ENCODE measurements around the gene DCXR. TPM values are rescaled to one million over a fixed set of nuclear protein-coding genes. Genes with fewer than 3 reads are reported as not detected.

The DCXR gene
- total RNA-seq, 1 experiment from 2014 or later = 120 TPM

- Histone ChIP-seq H3K4me2 (peak overlapping the region; percentile 90), H3K36me3 (ENCODE audit: low read depth) (no peaks in the 10 kb centered on the region), H3K4me3 (peak overlapping the region; percentile 66; the same call in 1 of the 2 replicates), H3K27me3 (ENCODE audit: insufficient read depth, low read depth) (no peaks in the 10 kb centered on the region), H3K9me3 (ENCODE audit: insufficient read depth, low read depth) (no peaks in the 10 kb centered on the region), H3K27ac (no peak overlapping the region), H3K4me1 (replicated peaks; ENCODE audit: insufficient read depth) (0 out of 2 replicates have a peak, but pooled peaks cover 6% of the 10 kb centered on the region), H2AFZ (peak overlapping the region; percentile 62; the same call in 1 of the 2 replicates), H3F3A (ENCODE audit: insufficient read depth, low read depth) (peaks cover 4% of the 10 kb centered on the region; the same call in 1 of the 2 replicates), H3K79me2 (ENCODE audit: low read depth) (no peaks in the 10 kb centered on the region), H4K20me1 (ENCODE audit: insufficient read depth) (no peaks in the 10 kb centered on the region), H3K9me2 (ENCODE audit: insufficient read depth) (no peaks in the 10 kb centered on the region)
- CTCF ChIA-PET = interaction anchor here (0.6 to 1.0 kb wide), 7 partner anchors 15 to 121 kb away, joined by 3 to 10 read pairs (median 3); partner anchors contain the start of genes CENPX, FASN and LRRC45
- no TSS peak for BruUV-seq (replicated peaks)
- POLR2A ChIA-PET (ENCODE audit: unreplicated experiment) = interaction anchor here (0.5 to 0.9 kb wide), 6 partner anchors 21 to 684 kb away, joined by 5 to 8 read pairs (median 6); partner anchors contain the start of gene DUS1L
- intact Hi-C loops (cut with micrococcal nuclease; ENCODE audit: unreplicated experiment) = loop anchor here (2.0 to 10.0 kb wide), 3 partner anchors 59 to 207 kb away; partner anchors contain the start of gene FASN
- TF ChIP-seq EZH2 (IDR thresholded peaks at IDR 0.05; ENCODE audit: low read depth) = no peak
- TF ChIP-seq, protein P1, sequence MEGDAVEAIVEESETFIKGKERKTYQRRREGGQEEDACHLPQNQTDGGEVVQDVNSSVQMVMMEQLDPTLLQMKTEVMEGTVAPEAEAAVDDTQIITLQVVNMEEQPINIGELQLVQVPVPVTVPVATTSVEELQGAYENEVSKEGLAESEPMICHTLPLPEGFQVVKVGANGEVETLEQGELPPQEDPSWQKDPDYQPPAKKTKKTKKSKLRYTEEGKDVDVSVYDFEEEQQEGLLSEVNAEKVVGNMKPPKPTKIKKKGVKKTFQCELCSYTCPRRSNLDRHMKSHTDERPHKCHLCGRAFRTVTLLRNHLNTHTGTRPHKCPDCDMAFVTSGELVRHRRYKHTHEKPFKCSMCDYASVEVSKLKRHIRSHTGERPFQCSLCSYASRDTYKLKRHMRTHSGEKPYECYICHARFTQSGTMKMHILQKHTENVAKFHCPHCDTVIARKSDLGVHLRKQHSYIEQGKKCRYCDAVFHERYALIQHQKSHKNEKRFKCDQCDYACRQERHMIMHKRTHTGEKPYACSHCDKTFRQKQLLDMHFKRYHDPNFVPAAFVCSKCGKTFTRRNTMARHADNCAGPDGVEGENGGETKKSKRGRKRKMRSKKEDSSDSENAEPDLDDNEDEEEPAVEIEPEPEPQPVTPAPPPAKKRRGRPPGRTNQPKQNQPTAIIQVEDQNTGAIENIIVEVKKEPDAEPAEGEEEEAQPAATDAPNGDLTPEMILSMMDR (conservative IDR thresholded peaks at IDR 0.05) = no peak
- no peak for DNase-seq
Observed at GRCh38 chr17:82037889-82038195, 345 bp upstream of the DCXR start.

DNA sequence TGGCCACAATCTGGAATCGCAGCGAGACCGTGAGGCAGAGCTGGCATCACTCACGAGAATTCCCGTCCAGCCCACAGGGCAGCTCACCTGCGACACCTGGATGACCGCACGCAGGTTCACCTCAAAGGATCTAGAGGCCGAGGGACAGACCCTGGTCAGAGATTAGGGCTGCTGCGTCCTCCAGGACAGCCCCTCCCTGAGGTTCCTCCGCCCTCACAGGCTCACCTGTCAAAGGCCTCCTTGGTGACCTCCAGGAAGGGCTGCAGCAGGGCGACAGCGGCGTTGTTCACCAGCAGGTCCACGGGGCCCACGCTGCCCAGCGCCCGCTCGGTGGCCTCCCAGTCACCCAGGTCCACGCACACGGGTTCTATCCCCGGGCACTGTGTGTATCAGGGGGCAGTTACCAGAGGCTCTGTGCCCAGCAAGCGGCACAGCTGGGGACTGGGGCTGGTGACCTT is 834 bp downstream of the DCXR start:
- POLR2A ChIA-PET (ENCODE audit: unreplicated experiment) = no interaction called here
- H3K79me2 ChIP-seq (ENCODE audit: low read depth) = no peaks in the 10 kb centered on the region

GRCh38 chr17:82035956-82036633 is 1.4 kb downstream of the DCXR start:
- Histone ChIP-seq H3K27me3 (ENCODE audit: insufficient read depth, low read depth) (no peaks in the 10 kb centered on the region), H3K27ac (no peak overlapping the region), H3K9me3 (ENCODE audit: insufficient read depth, low read depth) (no peaks in the 10 kb centered on the region), H3K4me2 (peak overlapping the region; percentile 90), H3K4me1 (replicated peaks; ENCODE audit: insufficient read depth) (0 out of 2 replicates have a peak, but pooled peaks cover 6% of the 10 kb centered on the region), H3K79me2 (ENCODE audit: low read depth) (no peaks in the 10 kb centered on the region), H3K36me3 (ENCODE audit: low read depth) (no peaks in the 10 kb centered on the region), H3K4me3 (peak overlapping the region; percentile 66; the same call in 1 of the 2 replicates), H4K20me1 (ENCODE audit: insufficient read depth) (no peaks in the 10 kb centered on the region), H3F3A (ENCODE audit: insufficient read depth, low read depth) (peaks cover 4% of the 10 kb centered on the region; the same call in 1 of the 2 replicates), H3K9me2 (ENCODE audit: insufficient read depth) (no peaks in the 10 kb centered on the region), H2AFZ (no peak overlapping the region)
- TF ChIP-seq EZH2 (IDR thresholded peaks at IDR 0.05; ENCODE audit: low read depth) = no peak
- TF ChIP-seq, protein P1 (conservative IDR thresholded peaks at IDR 0.05) = no peak
- no peak for DNase-seq
- TSS peak; percentile 59 for BruUV-seq (replicated peaks)
- intact Hi-C loops (cut with micrococcal nuclease; ENCODE audit: unreplicated experiment) = loop anchor here (2.0 to 10.0 kb wide), 3 partner anchors 61 to 209 kb away; partner anchors contain the start of gene FASN
- ChIA-PET CTCF (interaction anchor here (0.7 kb wide), 2 partner anchors 14 to 68 kb away, joined by 3 to 5 read pairs; no protein-coding TSS in a partner anchor), POLR2A (ENCODE audit: unreplicated experiment) (no interaction called here)

More for the DNA sequence above, 834 bp downstream of the DCXR start:
- no peak for DNase-seq
- BruUV-seq (replicated peaks) = no TSS peak
- H3K9me3 ChIP-seq (ENCODE audit: insufficient read depth, low read depth) = no peaks in the 10 kb centered on the region
- H3K9me2 ChIP-seq (ENCODE audit: insufficient read depth) = no peaks in the 10 kb centered on the region
- no peaks in the 10 kb centered on the region for H3K27me3 ChIP-seq (ENCODE audit: insufficient read depth, low read depth)
- peaks cover 4% of the 10 kb centered on the region; the same call in 1 of the 2 replicates for H3F3A ChIP-seq (ENCODE audit: insufficient read depth, low read depth)
- H3K4me2 ChIP-seq = peak overlapping the region; percentile 90
- H3K4me1 ChIP-seq (replicated peaks; ENCODE audit: insufficient read depth) = 0 out of 2 replicates have a peak, but pooled peaks cover 6% of the 10 kb centered on the region
- CTCF ChIA-PET = no interaction called here
- intact Hi-C loops (cut with micrococcal nuclease; ENCODE audit: unreplicated experiment) = loop anchor here (2.0 to 10.0 kb wide), 3 partner anchors 61 to 208 kb away; partner anchors contain the start of gene FASN
- peak overlapping the region; percentile 82 for H2AFZ ChIP-seq
- no peaks in the 10 kb centered on the region for H3K36me3 ChIP-seq (ENCODE audit: low read depth)
- H3K27ac ChIP-seq = no peak overlapping the region
- H4K20me1 ChIP-seq (ENCODE audit: insufficient read depth) = no peaks in the 10 kb centered on the region
- TF ChIP-seq EZH2 (IDR thresholded peaks at IDR 0.05; ENCODE audit: low read depth) = no peak
- TF ChIP-seq, protein P1 (conservative IDR thresholded peaks at IDR 0.05) = no peak
- H3K4me3 ChIP-seq = peak overlapping the region; percentile 66
